NCI-H128 (cell line): ENCODE measurements around the gene PLA2G4D.
"Not testable (repeated sequence)": the region's sequence is repeated elsewhere in the genome, so short reads cannot be mapped to it uniquely, and the experiment has no call there.

Experiments used
- DNase-seq: peaks from one replicate; lab custom pipeline; 2025; ENCODE audit not compliant: unreplicated experiment; lab: John Stamatoyannopoulos, UW

The PLA2G4D gene

DNA sequence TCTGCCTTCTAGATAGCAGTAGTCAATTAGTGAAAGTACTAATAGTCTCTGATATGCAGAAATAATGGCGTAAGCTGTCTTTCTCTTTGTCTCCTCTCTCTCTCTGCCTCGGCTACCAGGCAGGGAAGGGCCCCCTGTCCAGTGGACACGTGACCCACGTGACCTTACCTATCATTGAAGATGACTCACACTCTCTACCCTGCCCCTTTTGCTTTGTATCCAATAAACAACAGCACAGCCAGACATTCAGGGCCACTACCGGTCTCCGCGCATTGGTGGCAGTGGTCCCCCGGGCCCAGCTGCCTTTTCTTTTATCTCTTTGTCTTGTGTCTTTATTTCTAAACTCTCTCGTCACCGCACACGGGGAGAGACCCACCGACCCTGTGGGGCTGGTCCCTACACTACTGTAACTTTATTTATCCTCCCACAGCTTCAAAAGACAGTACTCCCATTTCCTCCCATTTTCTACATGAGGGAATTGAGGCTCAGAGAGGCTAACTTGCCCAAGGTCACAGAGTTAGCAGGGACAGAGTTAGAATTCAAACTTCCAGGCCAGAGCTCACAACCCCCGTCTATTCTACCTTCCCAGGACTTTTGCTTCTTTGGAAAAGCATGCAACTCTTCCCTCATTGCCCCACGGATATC is 2.5 kb downstream of the PLA2G4D start:
- not testable (repeated sequence) for DNase-seq

DNA sequence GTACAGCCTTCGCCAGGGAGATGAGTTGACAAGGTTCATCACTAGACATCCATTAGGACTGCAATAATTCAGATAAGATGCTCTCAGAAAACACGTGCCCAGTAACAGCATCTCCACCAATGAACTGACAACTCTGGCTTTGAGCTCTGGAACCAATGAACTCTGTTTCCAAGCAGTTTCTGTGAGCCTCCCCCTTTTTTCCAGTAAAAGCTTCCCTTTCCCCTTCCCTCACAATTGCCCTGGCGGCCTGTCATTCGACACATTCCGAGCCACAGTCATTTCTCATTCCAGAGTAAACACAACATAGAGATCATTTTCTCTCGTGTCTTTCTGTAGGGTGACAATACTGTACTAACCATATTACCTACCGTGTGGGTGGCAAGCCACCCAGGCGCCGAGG is 3.6 kb downstream of the PLA2G4D start:
- no peak for DNase-seq

DNA sequence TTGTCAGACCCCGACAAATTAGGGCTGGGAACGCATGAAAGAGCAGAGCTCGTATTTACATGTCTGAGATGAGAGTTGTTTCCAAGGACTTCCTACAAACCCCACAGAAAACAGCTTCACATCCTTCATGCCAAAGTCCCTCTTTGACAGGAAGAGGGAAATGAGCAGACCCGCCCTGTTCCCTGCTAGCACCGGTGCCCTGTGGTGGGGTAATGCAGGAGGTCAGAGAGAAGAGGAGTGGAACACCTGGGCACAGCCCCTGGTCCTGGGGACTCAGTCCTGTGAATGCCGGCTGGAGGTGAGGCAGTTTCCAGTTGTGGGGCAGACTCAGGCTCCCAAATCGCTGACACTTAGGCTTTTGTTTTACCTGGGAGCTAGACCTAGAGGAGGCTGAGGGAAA is 4.0 kb downstream of the PLA2G4D start:
- no peak for DNase-seq

DNA sequence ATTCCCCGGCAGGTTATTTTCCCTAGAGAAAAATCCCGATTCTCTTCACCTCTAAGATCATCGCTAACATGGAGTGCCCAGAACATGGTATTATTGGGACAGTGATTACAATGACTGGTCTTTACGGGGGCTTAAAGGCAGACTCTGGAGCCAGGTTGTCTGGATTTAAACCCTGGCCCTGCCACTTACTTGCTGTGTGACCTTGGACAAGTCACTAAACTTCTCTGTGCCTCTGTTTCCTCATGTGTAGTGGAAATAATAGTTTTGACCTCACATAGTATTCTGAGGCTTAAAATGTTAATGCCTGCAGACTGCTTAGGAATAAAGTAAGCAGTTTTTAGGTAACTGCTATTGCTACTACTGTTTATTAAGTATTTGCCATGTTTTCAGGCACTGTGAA is 4.4 kb downstream of the PLA2G4D start:
- no peak for DNase-seq

DNA sequence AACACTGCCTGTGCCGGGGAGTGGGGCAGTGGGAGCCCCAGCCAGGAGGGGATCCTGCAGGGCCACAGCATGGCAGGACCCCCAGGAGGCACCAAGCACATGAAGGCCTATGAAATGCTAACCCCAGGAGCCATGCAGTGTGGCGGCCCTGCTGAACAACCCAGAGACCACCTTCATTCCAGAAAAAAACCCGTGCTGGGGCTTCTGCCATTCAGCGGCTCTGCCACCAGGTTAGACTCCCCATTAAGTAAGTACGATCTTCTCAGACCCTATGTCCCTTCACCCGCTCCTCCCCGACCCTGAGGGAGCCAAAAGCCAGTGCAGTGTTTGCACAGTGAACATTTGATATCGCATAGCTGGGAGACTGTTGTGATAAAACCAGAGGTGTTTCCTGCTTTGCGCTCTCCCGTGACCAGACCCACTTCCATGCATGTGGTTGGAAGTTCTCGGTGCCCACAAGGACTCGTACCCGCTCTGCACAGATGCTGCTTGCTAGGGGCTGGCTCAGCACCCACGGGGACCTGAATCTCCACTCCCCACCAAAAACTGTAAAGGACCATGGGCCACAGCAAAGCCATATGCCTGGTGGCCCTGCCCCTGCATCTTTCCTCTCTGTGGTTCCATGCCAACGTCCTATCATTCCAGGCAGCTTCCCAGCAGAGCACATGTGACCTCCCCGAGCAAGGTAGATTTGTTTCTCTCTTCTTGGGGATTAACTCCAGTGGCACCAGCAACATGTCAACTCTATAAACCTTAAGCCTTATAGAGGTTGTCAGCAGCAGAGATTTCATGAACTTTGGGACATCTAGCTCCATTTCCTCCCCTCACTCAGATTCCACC is 5.3 kb downstream of the PLA2G4D start:
- no peak for DNase-seq

DNA sequence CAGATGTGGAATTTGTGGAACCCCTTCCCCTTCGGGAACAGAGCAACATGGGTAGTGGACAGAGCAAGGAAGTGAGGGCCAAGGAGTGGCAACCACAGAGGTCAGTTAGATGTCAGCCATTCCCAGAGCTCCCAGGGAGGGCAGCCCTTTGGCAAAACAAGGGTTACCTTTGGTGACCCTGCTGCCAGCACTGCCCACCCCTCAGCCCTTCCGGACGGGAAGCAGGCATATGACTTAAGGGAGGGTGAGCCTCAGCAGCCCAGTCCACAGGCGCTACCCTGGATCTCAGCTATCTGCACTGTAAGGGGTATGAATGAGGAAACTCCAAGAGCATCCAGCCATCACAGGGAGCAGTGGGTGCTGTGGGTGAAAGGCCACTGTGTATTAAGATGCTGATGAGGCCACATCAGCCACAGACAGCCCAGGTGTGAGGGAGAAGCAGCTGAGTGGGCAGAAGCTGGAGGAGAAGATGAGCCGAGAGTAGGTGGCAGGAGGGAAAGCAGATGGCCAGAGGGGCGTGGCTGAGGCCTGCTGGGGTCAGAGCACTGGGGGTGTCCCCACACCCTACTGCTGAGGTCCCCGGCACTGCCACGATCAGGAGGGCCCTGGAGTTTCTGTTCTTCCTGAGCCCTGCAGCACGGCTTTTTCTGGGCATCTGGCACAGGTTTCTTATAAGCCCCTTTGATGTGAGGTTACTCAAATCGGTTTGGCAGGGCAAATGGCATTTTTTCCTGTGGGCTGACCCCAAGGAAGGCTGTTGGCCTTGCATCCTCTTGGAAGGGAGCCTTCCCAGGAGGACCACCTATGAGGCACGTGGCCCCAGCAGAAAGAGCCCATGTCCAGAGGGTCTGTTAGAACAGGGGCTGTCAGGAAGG is 6.2 kb downstream of the PLA2G4D start:
- DNase-seq = no peak

DNA sequence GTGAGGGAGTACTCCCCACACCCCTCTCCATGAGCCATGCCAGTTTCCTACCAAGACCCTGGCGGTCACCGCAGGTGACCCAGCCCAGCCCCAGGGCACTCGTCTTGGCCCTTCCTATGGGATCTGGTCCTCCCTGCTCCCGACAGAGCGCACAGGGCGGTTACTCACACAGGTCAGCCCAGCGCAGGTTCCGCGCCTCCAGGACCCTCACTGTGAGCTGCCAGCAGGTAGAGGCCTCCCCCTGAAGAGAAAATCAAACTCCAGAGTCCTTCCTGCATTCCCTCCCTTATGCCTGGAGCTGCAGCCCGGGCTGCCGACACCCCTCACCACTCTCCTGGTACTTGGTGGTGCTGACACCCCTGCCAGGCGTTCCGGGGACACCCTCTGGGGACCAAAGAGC is 6.9 kb downstream of the PLA2G4D start:
- no peak for DNase-seq

DNA sequence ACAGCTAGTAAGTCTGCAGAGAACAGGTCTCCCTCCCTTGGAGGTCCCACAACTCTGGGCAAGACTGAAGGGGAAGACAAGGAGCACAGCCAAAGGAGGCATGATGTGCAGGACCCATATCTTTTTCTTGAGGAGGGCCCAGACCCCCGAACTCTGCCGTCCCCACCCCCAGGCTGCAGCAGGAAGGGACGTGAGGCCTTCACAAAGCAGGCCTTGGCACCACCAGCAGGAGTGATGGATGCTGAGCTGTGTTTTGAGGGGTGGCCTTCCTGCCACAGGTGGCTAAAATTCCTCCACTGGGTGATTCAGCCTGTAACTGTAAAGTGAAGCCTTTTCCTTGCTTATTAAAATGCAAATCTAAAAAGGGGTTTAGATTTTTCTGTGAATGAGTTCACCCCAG is 8.6 kb downstream of the PLA2G4D start:
- no peak for DNase-seq

DNA sequence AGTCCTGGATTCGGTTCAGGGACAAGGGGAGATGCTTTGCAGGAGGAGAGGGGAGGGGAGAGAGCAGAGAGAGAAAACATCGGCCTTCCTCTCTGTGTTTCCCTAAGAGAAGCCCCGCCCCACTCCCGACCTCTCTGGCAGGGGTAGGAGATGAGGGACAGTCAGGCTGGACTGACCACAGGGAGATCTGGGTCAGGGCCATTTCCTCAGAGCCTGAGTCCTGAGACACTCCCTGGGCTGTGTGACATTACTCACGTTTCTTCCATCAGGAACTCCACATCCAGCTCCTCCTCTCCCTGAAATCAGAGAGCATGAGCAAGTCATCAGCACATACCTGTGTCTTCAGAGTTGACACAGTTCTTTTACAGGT is 9.1 kb downstream of the PLA2G4D start:
- DNase-seq = no peak

DNA sequence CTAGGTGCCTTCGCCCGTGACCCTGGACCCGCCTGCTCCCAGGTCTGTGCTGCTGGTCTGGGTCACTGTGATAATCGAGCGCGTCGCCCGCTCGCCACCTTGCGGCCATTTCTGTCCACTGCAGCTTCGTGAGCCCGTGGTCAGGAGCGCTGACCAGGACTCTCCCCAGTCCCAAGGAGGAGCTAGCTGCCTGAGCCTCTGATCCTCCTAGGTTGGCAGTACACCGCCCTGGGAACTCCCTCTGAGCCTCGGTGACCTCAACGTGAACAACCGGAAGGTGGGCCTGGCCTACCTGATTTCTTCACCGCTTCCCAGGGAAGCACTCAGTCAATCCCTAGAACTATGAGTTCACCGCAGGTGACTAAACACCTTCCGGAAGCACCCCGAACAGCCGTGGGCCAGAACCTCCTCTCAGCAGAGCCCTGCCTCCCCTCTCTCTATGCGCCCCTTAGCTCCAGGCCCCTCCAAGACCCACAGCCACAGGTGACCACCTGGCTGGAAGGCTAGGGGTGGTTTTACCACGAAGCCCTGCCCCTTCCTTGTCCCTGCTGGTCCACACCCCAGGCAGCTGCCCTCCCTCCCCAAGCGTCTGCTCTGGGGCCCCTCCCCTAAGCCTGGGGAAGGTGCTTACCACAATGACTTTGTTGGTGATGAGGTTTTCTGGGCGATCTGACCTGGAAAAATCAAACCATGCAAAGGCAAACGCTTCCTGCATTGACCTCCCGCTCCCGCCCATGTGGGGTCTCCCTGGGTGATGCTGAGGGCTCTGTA is 9.7 kb downstream of the PLA2G4D start:
- no peak for DNase-seq

DNA sequence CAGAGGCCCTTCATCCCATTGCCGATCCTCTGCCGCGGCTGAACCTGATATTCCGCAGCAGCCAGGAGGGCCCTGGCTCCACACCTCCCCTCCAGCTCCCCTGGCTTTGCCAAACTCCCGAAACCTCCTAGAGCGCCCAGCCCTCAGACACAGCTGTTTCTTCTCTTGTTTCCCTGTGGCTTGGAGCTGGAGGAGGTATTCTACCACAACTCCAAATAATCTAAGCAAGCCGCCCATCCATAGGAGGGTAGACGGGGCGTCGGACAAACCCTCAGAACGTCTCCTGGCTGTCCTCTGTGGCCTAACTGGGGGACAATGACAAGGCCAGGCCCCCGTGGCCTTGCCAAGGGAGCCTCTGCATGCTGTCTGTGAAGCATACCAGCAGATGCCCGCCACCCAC is 10.4 kb downstream of the PLA2G4D start:
- no peak for DNase-seq

DNA sequence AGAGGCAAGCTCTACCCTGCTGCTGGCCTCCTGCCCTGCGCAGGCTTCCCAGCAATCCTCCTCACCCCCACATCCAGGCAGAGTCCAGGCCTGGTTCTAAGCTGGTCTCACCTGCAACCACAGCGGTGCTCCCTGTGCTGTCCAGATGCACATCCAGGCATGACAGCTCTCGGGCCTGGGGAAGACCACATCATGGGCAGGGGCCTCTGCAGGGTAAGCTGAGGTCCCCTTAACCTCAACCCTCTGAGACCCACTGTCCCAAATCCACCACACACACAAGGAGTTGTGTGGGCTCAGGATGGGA is 10.8 kb downstream of the PLA2G4D start:
- DNase-seq = no peak

DNA sequence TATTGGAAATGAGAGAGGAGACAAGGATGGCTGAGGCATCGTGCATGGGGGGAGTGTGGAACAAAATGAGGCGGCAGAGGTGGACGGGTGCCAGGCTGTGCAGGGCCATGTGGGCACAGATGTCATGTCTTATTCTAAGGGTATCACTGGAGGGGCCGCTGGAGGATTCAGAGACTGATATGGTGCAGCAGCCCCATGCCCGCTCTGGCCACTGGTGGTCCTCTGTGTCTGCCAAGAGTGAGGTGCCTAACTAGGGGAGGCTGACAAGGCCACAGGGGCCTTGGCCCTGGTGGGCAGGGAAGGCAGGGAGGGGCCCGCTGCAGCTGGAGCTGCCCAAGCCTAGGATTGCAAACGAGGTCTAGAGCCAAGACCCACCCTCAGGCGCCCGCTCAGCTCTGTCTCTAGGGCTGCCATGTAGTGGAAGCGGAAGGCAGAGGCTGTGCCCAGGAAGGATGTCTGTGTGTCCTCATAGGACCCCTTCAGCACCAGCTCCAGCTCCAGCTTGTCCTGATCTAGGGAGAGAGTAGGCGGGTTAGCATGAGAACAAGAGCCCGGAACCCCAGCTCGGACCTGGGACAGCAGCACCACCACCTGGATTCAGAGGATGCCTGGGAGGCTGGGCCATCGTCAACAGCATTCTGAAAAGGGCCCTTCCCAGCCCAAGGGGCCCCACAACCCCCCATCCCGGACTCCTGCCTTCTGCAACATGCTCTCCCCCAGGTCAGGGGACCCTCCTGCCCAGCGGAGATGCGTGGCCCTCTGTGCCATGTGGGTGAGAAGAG is 11.3 kb downstream of the PLA2G4D start:
- DNase-seq = no peak

DNA sequence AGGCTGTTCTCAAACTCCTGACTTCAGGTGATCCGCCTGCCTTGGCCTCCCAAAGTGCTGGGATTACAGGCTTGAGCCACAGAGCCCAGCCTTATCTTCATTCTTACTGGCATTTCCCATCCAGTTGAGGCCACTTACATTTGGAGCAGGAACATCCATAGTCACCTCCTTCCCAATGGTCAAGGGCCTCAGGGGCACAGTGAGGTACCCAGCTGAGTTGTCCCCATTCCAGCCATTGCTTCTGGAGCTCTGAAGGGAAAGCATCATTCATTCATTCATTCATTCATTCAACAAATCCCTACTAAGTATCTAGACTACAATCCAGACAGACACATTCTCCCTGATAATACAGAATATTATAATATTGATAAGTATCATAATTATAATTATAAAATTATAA is 12.2 kb downstream of the PLA2G4D start:
- DNase-seq = no peak

DNA sequence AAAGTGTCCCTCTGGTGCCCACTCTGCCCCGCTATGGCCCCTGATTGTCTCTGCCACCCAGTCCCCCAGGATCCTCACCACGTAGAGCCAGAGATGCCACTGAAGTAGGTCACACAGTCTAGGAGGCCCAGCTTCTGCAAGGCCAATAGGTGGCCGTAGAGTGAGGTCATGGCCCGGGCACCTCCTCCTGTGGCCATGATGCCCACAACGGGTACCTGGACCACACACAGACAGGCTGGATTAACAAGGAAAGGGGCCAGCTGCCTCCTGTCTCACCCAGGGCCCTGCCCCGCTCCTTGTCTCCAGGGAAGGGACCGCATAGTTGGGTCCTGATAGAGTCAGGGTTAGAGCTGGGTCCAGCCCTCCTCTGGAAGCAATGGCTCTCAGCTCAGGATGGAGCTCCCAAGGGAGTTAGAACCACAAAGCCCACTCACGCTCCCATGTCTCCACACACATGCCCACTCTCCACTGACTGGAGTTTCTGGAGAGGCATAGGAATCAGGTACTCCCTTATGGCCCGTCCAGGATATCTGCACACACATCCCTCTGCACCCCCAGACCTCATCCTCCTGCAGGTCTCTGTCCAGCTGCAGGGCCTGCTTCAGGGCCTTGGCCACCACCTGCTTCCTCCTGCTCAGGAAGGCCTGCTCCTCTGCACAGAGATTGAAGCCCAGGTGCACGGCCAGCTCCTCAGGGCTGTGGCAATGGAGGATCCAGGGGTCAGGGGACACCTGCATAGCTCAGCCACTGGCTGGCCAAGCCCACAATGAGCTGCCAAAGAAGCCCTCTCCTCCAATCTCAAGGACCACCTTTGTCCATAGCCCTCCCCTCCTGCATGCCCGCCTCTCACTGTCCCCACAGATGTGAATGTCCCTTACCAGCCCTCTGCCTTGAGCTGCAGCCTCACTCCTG is 13.2 kb downstream of the PLA2G4D start:
- no peak for DNase-seq

DNA sequence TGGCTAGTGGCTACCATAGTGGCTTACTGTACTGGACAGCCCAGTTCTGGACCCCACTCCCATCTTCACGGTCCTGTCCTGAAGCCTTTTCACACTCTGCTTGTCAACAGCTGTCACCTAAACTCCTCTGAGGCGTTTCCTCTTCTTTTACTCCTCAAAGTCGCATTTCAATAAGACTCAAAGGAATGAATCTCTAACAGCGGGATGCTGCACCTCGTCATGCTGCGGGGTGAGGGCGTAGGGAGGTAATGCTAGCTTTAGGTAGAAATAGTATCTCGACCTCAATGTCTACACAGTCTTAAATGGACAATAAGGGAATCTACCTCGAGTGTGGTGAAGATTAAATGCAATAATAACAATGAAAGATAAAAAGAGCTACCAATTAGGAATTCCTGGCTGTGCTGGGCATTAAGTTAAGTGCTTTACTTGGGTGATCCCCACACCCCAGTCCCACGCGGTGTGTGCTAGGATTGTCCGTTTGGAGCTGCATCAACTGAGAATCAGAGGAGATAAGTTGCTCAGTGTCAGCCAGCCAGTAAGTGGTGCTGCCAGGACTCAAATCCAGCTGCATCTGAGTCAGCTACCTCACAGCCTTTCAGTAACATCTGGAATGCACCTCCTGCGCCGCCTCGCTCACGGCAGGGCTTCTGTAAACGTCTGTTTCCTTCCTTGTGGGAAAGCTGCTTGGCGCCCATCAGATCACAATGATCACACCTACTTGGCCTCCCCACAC is 14.0 kb downstream of the PLA2G4D start:
- DNase-seq = no peak

DNA sequence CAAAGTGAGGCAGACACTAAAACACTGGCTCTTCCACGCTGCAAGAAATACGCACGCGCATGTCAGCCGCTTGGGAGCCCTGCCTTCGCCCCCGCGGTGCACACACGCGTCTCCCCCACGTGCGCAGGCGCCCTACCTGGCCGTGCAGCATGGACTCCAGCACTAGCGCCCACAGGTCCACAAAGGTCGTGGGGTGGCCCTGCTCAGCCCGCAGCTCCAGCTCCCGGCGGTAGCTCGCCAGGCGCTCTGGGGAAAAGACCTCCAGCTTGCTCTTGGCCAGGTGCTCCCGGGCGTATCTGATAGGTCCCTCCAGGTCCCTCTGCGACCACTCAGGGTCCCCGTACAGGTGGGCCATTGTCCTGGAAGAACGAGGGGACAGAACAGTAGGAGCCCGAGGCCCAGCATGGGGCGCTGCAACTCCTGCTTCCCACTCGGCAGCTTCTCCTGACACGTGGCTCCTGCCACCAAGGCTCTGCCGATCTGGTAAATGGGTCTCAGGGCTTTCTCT is 14.9 kb downstream of the PLA2G4D start:
- no peak for DNase-seq

DNA sequence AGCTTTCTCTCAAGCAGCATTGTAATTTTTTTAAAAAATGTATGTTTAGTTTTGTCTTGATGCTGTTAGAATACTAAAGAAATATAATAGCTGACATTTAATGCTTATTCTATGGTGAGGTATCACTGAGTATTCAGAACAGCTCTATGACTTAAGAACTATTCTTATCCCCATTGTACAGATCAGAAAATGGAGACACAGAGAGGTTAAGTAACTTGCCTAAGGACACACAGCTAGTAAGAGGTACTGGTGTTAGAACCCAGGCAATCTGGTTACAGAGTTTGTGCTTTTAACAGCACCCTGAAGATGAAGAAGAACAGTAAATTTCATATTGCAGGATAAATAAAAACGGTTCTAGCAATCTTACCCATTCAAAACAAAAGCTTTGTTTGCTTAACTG is 15.5 kb downstream of the PLA2G4D start:
- no peak for DNase-seq

DNA sequence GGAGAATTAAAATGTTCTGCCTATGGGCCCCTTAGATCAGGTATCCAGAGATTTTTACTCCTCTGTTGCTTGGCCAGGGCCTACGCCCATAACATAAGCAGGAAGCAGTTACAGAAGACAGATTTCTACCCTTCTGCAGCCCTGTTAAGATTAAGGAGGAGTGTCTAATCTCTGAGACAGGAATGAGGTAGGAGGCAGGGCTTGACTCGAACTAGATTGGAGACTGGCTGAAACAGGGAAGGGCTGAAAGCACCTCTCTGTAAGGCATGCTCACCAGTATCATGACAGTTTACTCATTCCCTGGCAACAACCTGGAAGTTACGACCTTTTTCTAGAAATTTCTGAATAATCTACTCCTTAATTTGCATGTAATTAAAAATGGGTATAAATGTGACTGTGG is 16.7 kb downstream of the PLA2G4D start:
- DNase-seq = no peak
